PC-9 (cell line): ENCODE data around the gene MAPK8IP3. TPM values are rescaled to one million over a fixed set of nuclear protein-coding genes. Genes with fewer than 3 reads are reported as not detected.

Experiments used
- BruUV-seq: library from RNA; stranded (reverse); fragments of 400-500 nt; replicated peaks from 2 replicates; lab custom pipeline; 2021; lab: Mats Ljungman, UMichigan
- CTCF ChIA-PET: fragments of 300-600 bp; sonication (Branson Sonifier 250); formaldehyde crosslinking; loops from one replicate; lab custom pipeline; 2022; ENCODE audit warnings: antibody characterized with exemption; lab: Charles Lee
- POLR2A ChIA-PET: fragments of 300-600 bp; sonication (Branson Sonifier 250); formaldehyde crosslinking; loops from one replicate; lab custom pipeline; 2022; ENCODE audit warnings: antibody characterized with exemption; ENCODE audit not compliant: unreplicated experiment; lab: Charles Lee
- DNase-seq, 2 experiments: peaks; one replicate each; pipeline versions ENCODE4 v3.0.0 to v3.0.0-alpha.2; 2015 to 2022; ENCODE audit warnings: mixed read lengths in 1 of 2
- H2AFZ ChIP-seq: fragments of 200-600 bp; sonication (generic); 2 replicates; pipeline ENCODE4 v1.8.1; 2017; ENCODE audit warnings: antibody characterized with exemption
- H3F3A ChIP-seq: fragments of 200-600 bp; sonication (generic); 2 replicates; pipeline ENCODE4 v1.8.1; 2017; ENCODE audit warnings: antibody characterized with exemption, mild to moderate bottlenecking, low read depth; ENCODE audit not compliant: insufficient read depth
- H3K27ac ChIP-seq: fragments of 200-600 bp; sonication (generic); 2 replicates; pipeline ENCODE4 v1.6.1; 2016; ENCODE audit warnings: mixed run types
- H3K27me3 ChIP-seq: fragments of 200-600 bp; sonication (generic); 2 replicates; pipeline ENCODE4 v1.6.1; 2016; ENCODE audit warnings: low read depth, mixed run types; ENCODE audit not compliant: insufficient read depth
- H3K36me3 ChIP-seq: fragments of 200-600 bp; sonication (generic); 2 replicates; pipeline ENCODE4 v1.6.1; 2016; ENCODE audit warnings: low read depth, mixed run types
- H3K4me1 ChIP-seq: fragments of 200-600 bp; sonication (generic); replicated peaks from 2 replicates; pipeline ENCODE4 v1.6.1; 2016; ENCODE audit warnings: mixed run types; ENCODE audit not compliant: insufficient read depth
- H3K4me2 ChIP-seq: fragments of 200-600 bp; sonication (generic); 2 replicates; pipeline ENCODE4 v1.6.1; 2017; ENCODE audit warnings: mixed run types
- H3K4me3 ChIP-seq: fragments of 200-600 bp; sonication (generic); 2 replicates; pipeline ENCODE4 v1.6.1; 2016; ENCODE audit warnings: mixed run types
- H3K79me2 ChIP-seq: fragments of 200-600 bp; sonication (generic); 2 replicates; pipeline ENCODE4 v1.6.1; 2017; ENCODE audit warnings: low read depth, mixed run types
- H3K9me2 ChIP-seq: fragments of 200-600 bp; sonication (generic); 2 replicates; pipeline ENCODE4 v1.8.1; 2017; ENCODE audit warnings: mild to moderate bottlenecking; ENCODE audit not compliant: insufficient read depth
- H3K9me3 ChIP-seq: fragments of 200-600 bp; sonication (generic); 2 replicates; pipeline ENCODE4 v1.8.1; 2016; ENCODE audit warnings: low read depth; ENCODE audit not compliant: insufficient read depth
- H4K20me1 ChIP-seq: fragments of 200-600 bp; sonication (generic); 2 replicates; pipeline ENCODE4 v1.8.1; 2017; ENCODE audit not compliant: insufficient read depth
- EZH2 ChIP-seq: fragments of 200-600 bp; sonication (generic); IDR thresholded peaks from 2 replicates; pipeline ENCODE4 v1.8.0; 2017; ENCODE audit warnings: antibody characterized with exemption, low read depth
- intact Hi-C: fragments of 100-400 bp; cut with micrococcal nuclease; formaldehyde crosslinking; loops from one replicate; pipeline ENCODE4 v1.10.0; 2022; ENCODE audit not compliant: unreplicated experiment
- total RNA-seq: library from RNA; stranded (reverse); gene quantifications from 2 replicates; pipeline ENCODE4 v1.2.3, GENCODE V29; 2021
- TF ChIP-seq, protein P1 (sequence below): fragments of 200-600 bp; sonication (generic); conservative IDR thresholded peaks from 2 replicates; pipeline ENCODE4 v1.6.1; 2017; ENCODE audit warnings: mixed run types, antibody characterized with exemption, mild to moderate bottlenecking, moderate library complexity

The MAPK8IP3 gene
- total RNA-seq, 1 experiment from 2014 or later, result 125 TPM

DNA sequence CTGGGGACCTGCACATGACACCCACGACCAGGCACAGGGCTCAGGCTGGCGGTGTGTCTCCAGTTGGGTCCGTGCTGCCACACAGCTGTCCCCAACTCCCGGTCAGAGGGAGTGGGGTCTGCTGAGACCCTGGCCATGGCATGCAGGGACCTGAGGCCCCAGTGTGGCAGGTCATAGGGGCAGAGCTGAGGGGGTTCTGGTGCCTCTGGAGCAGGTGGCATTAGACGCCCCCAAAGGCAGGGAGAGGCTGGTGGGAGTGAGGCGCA, 81.0 kb downstream of the MAPK8IP3 start:
- H3F3A ChIP-seq, result peaks cover under 1% of the 10 kb centered on the region; the same call in 1 of the 2 replicates

DNA sequence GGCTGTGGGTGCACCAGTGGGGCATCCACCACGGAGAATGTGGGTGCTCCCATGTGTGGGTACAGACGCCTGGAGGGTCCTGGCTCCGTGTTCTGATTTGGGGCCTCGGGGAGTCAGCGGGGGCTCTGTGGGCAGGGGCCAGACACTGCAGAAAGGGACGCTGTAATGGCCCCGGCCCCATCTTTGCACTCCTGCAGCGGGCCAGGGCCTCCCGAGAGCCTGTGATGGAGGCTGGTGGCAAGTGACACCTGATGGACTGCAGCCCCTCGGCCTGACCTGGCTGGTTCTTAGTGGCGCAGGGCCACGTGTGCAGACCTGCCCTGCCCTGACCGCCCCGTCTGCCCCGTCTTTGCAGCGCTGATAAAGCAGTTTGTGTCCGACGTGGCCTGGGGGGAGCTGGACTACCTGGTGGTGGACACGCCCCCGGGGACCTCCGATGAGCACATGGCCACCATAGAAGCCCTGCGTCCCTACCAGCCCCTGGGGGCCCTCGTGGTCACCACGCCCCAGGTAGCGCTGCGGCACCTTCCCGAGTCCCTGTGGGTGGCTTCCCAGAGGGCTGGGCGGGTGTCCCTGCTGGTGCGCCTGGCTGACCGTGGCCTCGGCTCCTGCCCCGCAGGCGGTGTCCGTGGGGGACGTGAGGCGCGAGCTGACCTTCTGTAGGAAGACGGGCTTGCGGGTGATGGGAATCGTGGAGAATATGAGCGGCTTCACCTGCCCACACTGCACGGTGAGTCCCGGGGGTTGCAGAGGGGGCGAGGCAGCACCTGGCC, 81.5 kb downstream of the MAPK8IP3 start:
- H3K27ac ChIP-seq, result no peak overlapping the region

More for the DNA sequence above, 81.0 kb downstream of the MAPK8IP3 start:
- POLR2A ChIA-PET, result no interaction called here
- no peak overlapping the region for H3K4me3 ChIP-seq
- no peaks in the 10 kb centered on the region for H3K27me3 ChIP-seq
- H3K9me3 ChIP-seq, result no peaks in the 10 kb centered on the region
- H4K20me1 ChIP-seq, result peaks cover 18% of the 10 kb centered on the region
- H3K27ac ChIP-seq, result no peak overlapping the region
- H2AFZ ChIP-seq, result no peak overlapping the region
- no peaks in the 10 kb centered on the region for H3K9me2 ChIP-seq
- no peaks in the 10 kb centered on the region for H3K36me3 ChIP-seq
- intact Hi-C loops, result no loop called here
- no peak for TF ChIP-seq EZH2
- TF ChIP-seq, protein P1, sequence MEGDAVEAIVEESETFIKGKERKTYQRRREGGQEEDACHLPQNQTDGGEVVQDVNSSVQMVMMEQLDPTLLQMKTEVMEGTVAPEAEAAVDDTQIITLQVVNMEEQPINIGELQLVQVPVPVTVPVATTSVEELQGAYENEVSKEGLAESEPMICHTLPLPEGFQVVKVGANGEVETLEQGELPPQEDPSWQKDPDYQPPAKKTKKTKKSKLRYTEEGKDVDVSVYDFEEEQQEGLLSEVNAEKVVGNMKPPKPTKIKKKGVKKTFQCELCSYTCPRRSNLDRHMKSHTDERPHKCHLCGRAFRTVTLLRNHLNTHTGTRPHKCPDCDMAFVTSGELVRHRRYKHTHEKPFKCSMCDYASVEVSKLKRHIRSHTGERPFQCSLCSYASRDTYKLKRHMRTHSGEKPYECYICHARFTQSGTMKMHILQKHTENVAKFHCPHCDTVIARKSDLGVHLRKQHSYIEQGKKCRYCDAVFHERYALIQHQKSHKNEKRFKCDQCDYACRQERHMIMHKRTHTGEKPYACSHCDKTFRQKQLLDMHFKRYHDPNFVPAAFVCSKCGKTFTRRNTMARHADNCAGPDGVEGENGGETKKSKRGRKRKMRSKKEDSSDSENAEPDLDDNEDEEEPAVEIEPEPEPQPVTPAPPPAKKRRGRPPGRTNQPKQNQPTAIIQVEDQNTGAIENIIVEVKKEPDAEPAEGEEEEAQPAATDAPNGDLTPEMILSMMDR, result no peak
- no peak overlapping the region for H3K4me2 ChIP-seq
- no peak for DNase-seq
- H3K4me1 ChIP-seq, result peaks cover 7% of the 10 kb centered on the region
- BruUV-seq, result no TSS peak
- CTCF ChIA-PET, result no interaction called here
- peaks cover 35% of the 10 kb centered on the region for H3K79me2 ChIP-seq

DNA sequence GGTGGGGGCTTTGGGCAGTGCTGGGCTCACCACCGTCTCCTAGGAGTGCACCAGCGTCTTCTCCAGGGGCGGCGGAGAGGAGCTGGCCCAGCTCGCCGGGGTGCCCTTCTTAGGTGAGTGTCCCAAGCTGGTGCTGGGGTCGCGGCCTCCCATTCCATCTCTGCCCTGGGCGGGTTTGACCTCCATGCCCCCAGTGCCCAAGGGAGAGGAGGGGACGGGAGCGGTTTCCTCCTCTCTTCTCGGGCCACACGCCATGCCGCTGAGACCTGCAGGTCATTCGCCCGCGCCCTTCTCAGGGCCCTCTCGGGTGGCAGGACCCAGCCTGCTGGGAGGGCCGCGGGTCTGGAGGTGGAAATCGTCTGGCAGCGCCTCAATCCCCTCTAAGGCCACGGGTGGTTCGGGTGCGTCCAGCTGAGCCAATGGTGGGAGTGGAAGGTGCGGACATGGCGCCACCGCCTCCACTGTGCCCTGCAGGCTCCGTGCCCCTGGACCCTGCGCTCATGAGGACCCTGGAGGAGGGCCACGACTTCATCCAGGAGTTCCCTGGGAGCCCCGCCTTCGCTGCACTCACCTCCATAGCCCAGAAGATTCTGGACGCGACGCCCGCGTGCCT, 82.2 kb downstream of the MAPK8IP3 start:
- H3K27ac ChIP-seq, result no peak overlapping the region
- CTCF ChIA-PET, result no interaction called here

More for the DNA sequence above, 81.5 kb downstream of the MAPK8IP3 start:
- TF ChIP-seq, protein P1, result no peak
- TF ChIP-seq EZH2, result no peak
- Histone ChIP-seq H4K20me1 (peaks cover 18% of the 10 kb centered on the region), H3K4me3 (no peak overlapping the region), H3F3A (no peaks in the 10 kb centered on the region), H3K9me3 (no peaks in the 10 kb centered on the region), H3K36me3 (no peaks in the 10 kb centered on the region), H2AFZ (no peak overlapping the region), H3K27me3 (no peaks in the 10 kb centered on the region), H3K4me2 (no peak overlapping the region), H3K79me2 (peaks cover 35% of the 10 kb centered on the region), H3K9me2 (no peaks in the 10 kb centered on the region), H3K4me1 (peaks cover 7% of the 10 kb centered on the region)
- ChIA-PET POLR2A (no interaction called here), CTCF (no interaction called here)
- no peak for DNase-seq
- intact Hi-C loops, result no loop called here
- no TSS peak for BruUV-seq

More for the DNA sequence above, 82.2 kb downstream of the MAPK8IP3 start:
- TF ChIP-seq EZH2, result no peak
- Histone ChIP-seq H2AFZ (no peak overlapping the region), H3F3A (no peaks in the 10 kb centered on the region), H3K9me3 (no peaks in the 10 kb centered on the region), H3K79me2 (peaks cover 32% of the 10 kb centered on the region), H3K4me2 (no peak overlapping the region), H3K4me3 (no peak overlapping the region), H3K27me3 (no peaks in the 10 kb centered on the region), H3K4me1 (peaks cover 7% of the 10 kb centered on the region), H4K20me1 (peaks cover 18% of the 10 kb centered on the region), H3K36me3 (no peaks in the 10 kb centered on the region), H3K9me2 (no peaks in the 10 kb centered on the region)
- intact Hi-C loops, result no loop called here
- DNase-seq, result no peak
- POLR2A ChIA-PET, result no interaction called here
- no TSS peak for BruUV-seq
